NT2/D1 (cell line): ENCODE results near the gene RAI1.

Experiments
- SUZ12 ChIP-seq: IDR thresholded peaks from 2 replicates; pipeline ENCODE4 v1.6.1; 2011; ENCODE audit not compliant: insufficient read length, insufficient read depth; ENCODE audit errors: extremely low read depth
- YY1 ChIP-seq: IDR thresholded peaks from 2 replicates; pipeline ENCODE4 v1.6.1; 2011; ENCODE audit not compliant: insufficient read length, insufficient read depth
- ZNF274 ChIP-seq: IDR thresholded peaks from 2 replicates; pipeline ENCODE4 v1.6.1; 2011; ENCODE audit warnings: mild to moderate bottlenecking, low read depth, low read length

GRCh38 chr17:17730250-17730935 is 49.1 kb downstream of the RAI1 start:
- no peak for TF ChIP-seq ZNF274
- TF ChIP-seq YY1, result no peak
- no peak for TF ChIP-seq SUZ12
